Measurements from ENCODE around the gene CBX7.

Gene CBX7

DNA sequence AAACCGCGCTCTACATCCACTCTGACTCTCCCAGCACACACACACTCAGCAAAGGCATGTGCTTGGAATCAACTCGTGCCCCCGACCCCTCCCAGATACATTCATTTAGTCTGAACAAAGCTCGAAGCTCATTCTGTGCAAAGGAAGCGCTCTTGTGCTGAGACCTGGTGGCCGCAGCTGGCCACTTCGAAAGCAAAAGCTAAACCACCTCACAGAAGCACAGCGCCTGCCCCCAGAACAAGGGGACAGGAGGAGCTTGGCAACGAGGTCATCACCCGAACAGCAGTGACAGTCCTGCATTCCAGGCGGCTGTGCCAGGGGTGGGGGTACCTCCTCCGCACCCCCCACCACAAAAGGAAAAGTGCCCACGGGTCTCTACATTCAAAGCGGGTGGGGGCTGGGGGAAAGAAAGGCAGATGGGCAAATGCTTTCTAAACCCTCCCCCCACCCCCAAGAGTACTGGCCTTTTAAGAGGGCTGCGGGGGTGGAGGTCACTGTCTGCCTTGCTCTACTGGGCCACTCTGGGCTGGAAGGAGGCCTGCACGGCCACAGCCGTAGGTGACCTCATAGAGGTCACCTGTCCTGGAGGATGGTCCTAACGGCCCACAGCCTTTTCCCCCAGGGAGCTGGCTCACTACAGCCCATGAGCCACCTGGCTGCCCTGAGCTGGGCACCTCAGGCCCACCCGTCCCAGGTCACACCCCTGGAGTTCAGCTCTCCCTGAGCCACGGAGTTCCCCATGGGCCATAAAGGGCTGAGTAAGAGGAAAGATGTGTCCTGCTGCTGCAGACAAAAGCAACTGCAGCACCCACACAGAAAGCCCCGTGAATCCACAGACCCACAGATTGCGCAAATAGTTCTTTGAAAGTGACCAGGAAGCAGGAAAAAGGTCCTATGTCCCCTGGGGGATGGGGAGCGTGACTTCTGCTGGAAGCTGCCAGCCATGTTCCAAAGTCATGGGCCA lies 21.3 kb downstream of the CBX7 start:
- H3K27ac ChIP-seq: peak overlapping the region in 2 of 21 experiments; percentile 9 to 23
- no peak overlapping the region for H3K4me3 ChIP-seq

DNA sequence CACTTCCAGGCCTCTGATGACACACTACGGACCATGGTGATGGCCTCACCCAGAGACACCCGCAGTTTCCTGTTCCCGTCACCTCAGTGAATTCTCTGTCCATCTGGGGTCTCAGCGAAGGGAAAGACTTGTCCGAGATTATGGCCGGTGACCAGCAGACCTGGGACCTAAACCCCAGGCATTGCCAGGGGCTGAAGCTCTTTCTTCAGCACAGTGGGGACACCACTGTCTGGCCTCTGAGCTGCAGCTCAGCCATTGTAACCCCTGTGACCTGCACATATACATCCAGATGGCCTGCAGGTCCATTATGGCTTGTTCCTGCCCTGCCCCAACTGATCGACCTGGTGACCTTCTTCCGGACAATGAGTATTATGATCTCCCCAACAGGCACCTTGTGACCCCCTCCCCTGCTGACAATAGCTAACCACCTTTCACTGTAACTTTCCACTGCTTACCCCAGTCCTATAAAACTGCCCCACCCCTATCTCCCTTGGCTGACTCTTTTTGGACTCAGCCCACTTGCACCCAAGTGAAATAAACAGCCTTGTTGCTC lies 22.3 kb downstream of the CBX7 start:
- H3K4me3 ChIP-seq: no peak overlapping the region
- H3K27ac ChIP-seq: no peak overlapping the region

DNA sequence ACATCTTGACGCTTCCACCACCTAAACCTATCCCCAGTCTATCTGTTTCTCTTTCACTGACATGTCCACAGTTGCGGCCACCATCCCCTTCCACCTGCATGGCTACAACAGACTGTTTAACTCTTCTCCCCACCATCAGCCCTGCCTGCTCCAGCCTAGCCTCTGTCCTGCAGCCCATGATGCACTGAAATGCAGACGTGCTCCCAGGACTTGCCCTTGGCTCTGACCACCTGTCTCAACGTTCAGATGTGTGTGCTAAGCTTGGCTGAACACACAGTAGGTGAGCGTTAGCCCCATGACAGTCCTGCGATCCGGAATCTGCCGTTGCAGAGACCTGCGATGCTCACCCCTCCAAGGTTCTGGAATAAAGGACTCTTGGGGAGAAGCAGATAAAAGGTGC lies 22.7 kb downstream of the CBX7 start:
- Histone ChIP-seq H3K27ac (no peak overlapping the region), H3K4me3 (no peak overlapping the region)

DNA sequence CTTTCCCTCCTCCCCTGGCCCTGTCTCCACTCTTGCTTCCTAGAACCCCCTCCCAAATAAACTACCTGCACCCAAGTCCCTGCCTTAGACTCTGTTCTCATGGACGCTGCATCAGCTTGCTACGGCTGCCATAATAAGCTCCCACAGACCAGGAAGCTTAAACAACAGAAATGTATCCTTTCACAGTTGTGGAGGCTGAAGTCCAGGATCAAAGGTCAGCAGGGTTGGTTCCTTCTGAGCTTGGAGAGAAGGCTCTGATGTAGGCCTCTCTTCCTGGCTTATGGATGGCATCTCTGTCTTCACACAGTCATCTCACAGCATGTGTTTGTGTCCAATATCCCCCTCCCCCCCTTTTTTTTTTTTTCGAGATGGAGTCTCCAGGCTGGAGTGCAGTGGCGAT lies 23.4 kb downstream of the CBX7 start:
- Histone ChIP-seq H3K4me3 (no peak overlapping the region), H3K27ac (no peak overlapping the region)

DNA sequence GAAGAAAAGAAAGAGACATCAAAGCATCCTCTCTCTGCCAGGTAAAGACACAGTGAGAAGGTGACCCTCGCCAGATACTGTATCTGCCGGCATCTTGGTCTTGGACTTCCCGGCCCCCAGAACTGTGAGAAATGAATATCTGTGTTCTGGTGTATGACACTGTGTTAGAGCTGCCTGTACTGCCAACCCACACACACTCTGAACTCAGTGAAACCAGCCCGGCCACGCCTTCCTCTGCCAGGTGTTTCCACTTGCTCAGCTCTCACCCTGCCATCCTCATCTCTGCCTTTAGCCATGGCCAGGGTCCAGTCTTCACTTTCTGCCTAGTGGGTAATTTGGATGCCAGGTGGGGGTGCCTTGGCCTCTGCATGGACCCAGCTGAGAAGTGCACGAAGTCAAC lies 24.0 kb downstream of the CBX7 start:
- no peak overlapping the region for H3K27ac ChIP-seq
- H3K4me3 ChIP-seq: no peak overlapping the region

DNA sequence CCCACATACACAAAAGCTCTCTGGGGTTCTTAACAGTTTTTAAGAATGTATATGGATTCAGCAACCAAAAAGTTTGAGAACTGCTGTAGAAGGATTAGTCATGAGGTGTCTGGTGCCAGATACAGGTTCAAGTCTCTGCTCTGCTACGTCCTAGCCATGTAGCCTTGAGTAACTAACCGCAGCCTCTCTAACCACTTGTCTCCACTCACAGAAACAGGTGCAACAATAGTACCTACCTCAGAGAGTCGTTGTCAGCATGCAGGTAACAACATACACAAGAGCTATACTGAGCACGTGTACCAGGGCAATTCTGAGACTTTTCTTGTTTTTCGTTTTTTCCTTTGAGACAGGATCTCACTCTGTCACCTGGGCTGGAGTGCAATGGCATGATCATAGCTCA lies 26.9 kb downstream of the CBX7 start:
- Histone ChIP-seq H3K27ac (no peak overlapping the region), H3K4me3 (no peak overlapping the region)

DNA sequence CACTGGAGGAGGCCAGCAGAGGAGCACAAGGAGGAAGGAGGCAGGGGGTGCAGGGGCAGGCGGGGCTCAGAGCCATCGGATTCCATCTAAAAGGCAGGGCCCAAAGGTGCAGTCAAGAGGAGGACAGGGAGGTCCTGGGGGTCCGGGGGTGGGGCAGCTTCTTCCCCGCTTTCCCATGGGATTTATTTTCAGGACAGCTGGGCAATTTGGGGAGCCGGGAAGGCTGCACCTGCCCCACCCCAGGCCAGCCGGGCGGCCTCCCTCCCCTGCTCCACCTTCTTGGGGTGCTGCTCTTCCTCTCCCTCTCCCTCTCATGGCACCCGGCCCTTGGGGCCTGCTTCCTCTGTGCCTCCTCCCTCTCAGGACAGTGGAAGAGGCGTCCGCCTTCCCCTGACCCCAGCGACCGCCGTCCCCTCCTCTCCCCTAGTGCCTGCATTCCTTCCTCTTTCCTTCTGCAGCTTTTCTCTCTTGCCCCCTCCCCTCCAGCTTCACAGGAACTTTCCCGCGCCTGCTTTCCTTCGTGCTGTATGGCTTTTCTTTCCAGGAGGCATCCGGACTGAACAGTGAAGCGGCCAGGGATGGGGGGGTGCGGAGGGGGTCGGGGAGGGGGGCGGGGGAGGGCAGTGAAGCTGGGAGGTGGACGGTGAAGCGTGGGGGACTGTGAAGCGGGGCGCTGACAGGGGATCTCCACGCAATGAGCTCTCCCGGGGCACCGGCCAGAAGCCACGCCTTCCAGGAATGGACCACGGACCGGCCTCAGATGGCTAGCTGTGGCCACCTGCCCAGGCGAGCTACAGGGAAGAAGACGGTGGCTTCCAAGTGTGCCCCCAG lies 28.5 kb downstream of the CBX7 start:
- Histone ChIP-seq H3K4me3 (no peak overlapping the region), H3K27ac (no peak overlapping the region)

DNA sequence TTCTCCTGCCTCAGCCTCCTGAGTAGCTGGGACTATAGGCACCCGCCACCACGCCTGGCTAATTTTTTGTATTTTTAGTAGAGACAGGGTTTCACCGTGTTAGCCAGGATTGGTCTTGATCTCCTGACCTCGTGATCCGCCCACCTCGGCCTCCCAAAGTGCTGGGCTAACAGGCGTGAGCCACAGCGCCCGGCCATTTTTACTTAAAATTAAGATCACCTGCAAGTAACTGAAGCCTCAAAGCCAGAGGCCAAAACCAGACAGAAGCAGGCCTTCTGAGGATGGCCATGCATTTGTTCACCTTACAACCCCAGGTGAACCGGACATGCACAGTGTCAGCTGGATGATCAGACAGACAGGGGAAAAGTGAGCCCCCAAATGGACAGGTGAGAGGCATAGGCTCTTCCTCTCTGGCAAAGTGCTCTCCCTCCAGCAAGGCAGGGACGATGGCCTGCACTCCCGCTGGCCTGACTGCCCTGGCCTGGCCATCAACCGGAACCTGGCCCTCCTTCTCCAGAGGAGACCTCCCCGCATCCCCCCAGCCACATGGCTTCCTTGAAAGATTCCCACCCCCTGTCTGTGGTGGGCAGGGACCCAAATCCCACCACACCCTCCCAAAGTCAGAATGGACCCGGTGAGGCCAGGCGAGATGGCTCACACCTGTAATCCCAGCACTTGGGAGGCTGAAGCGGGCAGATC lies 29.6 kb downstream of the CBX7 start:
- Histone ChIP-seq H3K27ac (no peak overlapping the region), H3K4me3 (no peak overlapping the region)

DNA sequence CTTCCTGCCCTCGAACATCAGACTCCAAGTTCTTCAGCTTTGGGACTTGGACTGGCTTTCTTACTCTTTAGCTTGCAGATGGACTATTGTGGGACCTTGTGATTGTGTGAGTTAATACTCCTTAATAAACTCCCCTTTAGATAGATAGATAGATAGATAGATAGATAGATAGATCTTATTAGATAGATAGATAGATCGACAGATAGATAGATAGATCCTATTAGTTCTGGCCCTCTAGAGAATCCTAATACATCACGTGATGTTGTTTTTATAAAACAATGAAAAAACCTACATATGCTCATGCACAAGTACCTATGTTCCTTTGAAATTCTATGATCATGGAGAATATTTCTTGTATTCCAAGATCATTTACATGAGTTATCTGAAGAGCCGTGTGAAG lies 31.5 kb downstream of the CBX7 start:
- no peak overlapping the region for H3K4me3 ChIP-seq
- H3K27ac ChIP-seq: no peak overlapping the region

DNA sequence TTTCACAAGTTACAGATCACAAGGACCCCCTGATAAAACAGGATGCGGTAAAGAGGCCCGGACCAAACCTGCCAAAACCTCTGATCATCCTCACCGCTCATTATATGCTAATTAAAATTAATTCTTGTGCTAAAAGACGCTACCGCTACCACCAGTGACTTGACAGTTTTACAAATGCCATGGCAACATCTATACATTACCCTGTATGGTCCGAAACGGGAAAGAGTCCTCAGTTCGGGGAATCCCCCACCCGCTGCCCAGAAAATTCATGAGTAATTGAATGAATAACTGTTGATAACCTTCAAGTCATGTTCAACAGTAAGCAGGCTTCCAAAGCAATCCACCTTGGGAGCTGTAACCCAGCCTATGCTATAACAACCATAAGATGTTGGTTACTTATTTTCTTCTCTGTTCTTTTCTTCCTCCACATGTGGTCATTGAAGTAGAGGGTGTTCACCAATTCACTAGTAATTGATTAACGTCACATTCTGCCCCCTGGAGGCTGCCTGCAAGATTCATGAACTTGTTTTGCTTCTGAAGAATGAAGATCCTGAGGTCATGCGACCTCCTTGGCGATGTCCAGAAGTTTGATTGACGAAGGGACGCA lies 34.8 kb downstream of the CBX7 start:
- no peak overlapping the region for H3K4me3 ChIP-seq
- H3K27ac ChIP-seq: peak overlapping the region in 7 of 21 experiments; percentile 22 to 71 (median 46)

DNA sequence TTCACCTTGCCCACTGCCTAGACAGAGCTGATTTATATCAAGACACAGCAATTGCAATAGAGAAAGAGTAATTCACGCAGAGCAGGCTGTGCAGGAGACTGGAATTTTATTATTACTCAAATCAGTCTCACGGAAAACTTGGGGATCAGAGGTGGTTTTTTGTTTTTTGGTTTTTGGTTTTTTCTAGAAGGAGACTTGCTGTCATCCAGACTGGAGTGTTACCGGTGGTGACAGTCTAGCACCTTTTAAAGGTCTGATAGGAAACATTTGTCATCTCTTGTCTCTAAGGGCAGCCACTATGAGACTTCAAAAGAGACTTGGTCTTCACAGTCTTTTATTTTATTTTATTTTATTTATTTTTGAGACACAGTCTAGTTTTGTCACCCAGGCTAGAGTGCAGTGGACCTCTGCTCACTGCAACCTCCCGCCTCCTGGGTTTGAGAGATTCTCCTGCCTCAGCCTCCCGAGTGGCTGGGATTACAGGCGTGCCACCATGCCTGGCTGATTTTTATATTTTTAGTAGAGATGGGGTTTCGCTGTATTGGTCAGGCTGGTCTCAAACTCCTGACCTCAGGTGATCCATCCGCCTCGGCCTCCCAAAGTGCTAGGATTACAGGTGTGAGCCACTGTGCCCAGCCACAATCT lies 36.4 kb downstream of the CBX7 start:
- Histone ChIP-seq H3K27ac (peak overlapping the region in 7 of 21 experiments; percentile 12 to 71 (median 31)), H3K4me3 (no peak overlapping the region)

DNA sequence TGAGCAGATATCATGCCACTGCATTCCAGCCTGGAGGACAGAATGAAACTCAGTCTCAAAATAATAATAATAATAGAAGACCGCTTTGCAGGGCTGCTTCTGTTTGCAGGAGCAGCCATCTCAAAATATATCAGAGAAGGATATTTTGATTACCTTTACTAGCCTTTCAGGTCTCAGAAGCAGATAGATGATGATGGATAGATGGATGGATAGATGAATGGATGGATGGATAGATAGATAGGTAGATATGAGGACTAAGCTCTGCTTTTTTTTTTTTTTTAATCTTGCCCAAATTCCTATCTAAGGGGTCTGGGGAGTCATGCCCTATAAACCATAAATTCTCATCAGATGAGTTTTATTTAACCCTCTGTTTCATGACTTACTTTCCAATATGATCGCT lies 36.9 kb downstream of the CBX7 start:
- Histone ChIP-seq H3K4me3 (no peak overlapping the region), H3K27ac (peak overlapping the region in 3 of 21 experiments; percentile 31 to 71 (median 53))

DNA sequence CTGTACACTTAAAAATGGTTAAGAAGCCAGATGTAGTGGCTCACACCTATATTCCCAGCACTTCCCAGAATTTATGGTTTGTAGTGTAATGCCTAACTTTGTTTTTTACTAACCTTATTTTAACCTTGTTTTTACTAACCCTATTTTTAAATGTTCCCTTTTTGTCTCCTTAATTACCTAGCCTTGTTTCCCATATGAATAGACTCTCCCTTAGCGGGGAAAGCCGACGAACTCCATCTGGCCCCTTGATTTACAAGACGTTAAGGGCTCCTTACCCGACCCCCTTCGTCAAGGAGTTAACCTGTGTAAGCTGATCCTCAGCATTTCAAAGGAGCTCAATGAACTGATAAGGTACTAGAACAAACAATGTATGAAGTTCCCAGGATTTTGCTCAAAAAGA lies 38.4 kb downstream of the CBX7 start:
- H3K4me3 ChIP-seq: no peak overlapping the region
- H3K27ac ChIP-seq: no peak overlapping the region

DNA sequence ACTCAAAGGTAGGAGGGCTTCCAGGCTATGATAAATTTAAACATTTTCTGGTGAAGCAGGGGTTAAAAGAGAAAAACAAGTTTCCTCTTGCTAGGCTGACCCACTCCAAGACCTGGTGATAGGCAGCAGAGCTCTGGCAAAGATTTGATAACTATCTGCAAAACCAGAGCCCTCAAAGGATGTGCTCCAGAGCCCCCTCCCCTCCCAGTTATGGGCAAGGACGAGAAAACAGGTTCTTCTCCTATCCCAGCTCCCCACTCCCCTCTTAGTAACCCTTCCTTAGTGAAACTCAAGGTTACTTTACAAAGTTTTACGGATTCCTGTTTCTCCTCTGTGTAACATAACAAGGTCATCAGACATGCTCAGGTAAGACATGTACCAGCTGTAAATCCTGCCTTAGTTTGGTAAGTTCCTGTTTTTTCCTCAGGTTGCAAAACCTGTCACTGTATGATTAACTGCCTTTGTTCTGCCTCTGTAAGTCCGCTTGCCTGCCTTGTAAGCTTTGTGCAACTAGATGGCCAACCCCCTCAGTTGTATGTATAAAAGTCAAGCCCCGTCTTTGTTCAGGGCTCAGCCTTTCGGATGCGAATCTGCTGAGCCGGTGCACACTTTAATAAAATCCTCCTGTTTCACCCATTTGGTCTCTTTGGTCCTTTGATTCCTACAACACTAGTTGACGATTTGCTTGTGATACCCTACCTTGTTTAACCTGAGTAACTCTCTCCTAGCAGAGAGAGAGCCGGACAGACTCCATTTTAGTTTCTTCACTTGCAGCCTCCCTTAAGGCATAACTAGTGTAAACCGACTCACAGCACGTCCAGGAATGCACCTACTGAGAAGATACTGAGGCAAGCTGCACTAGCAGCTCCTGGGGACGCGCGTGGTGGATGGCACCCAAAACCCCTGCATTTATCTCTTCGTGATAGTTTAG lies 41.6 kb downstream of the CBX7 start:
- Histone ChIP-seq H3K4me3 (no peak overlapping the region), H3K27ac (no peak overlapping the region)

DNA sequence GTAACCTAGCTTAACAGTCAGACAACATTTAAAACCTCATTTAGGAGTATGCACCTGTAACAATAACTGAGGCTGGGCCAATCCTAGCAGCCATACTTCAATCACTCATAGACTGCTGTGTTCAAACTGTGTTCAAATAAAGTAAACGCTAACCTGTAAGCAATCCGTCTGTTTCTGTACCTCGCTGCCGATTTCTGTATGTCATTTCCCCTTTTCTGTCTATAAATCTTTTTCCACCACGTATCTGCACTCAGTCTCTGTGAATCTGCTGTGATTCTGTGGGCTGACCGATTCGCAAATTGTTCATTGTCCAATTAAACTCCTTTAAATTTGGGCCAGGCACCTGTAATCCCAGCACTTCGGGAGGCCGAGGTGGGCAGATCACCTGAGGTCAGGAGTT lies 43.1 kb downstream of the CBX7 start:
- Histone ChIP-seq H3K4me3 (no peak overlapping the region), H3K27ac (no peak overlapping the region)

DNA sequence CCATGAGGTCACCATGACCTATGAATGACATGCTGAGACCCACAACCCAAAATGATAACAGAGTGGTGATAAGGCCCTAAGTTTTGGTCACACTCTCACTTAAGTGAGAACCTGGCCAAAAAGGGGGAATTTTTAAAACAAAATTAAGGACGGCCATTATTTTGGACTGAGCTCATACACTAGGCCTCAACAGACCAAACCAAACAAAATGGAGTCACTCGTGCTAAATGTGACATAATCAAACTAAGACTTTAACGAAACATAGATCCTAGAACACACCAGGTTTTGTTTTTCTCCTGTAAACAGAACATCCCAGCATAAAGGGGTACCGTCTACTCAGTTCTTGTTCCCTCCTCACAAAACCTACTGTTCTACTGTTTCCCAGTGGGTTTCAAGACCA lies 44.0 kb downstream of the CBX7 start:
- Histone ChIP-seq H3K4me3 (no peak overlapping the region), H3K27ac (no peak overlapping the region)

DNA sequence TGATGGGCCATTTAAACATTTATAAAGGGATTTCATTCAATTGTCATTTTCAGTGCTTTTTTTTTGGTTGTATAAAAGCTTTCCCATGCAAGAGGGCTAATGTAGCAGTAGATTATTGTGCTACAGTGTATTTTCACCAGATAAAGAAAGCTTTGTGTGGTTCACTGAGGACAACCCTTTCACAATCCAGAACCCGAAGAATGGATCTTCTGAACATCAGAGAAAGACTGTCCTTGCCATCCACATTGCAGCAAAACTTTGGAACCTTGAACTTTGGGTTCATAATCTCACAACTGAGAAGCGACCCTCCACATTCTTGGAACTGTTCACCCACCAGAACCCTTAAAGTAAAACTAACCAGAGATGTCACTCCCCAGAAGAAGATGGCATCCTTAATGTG lies 46.2 kb downstream of the CBX7 start:
- H3K4me3 ChIP-seq: no peak overlapping the region
- H3K27ac ChIP-seq: no peak overlapping the region

DNA sequence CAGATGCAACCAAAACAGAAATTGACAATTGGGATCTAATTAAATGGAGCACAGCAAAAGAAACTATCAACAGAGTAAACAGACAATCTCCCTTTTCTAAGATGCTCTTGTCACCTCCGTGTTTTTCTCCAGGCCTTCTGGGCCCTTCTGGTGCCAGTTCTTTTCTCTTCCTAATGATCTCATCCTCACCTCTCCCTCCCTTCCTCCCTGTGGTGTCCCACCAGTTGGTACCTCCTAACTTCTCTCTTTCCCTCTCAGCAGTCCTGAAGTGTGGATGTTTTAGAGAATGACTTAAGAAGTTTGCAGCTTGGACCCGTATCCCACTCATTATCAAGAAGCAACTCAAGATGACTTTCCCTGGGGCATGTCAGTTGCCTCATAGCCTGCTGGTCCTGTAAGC lies 49.0 kb downstream of the CBX7 start:
- no peak overlapping the region for H3K27ac ChIP-seq
- no peak overlapping the region for H3K4me3 ChIP-seq
